B cell (primary cell): ENCODE results near the gene ZCCHC24.

Experiments used
- CTCF ChIP-seq: fragments of 200-600 bp; IDR thresholded peaks from one replicate; pipeline ENCODE4 v1.8.0; 2022; ENCODE audit warnings: antibody characterized with exemption, mild to moderate bottlenecking
- EZH2 ChIP-seq: IDR thresholded peaks from 2 replicates; pipeline ENCODE4 v1.6.1; 2012; ENCODE audit warnings: borderline replicate concordance, low read depth, mild to moderate bottlenecking, moderate library complexity, low read length; ENCODE audit not compliant: insufficient read depth, poor library complexity, severe bottlenecking

GRCh38 chr10:79382491-79382941 is 62.9 kb downstream of the ZCCHC24 start:
- no peak for TF ChIP-seq EZH2
- TF ChIP-seq CTCF, result no peak
